Tongue (tissue), 2 donors: ENCODE measurements around the gene NME3. TPM values are rescaled to one million over a fixed set of nuclear protein-coding genes. Genes with fewer than 3 reads are reported as not detected.
A peak's percentile ranks its signal among the peaks of the same experiment; 100 is the strongest.
"Not testable (repeated sequence)": the region's sequence is repeated elsewhere in the genome, so short reads cannot be mapped to it uniquely, and the experiment has no call there.

Source experiments
- DNase-seq: peaks from one replicate; pipeline ENCODE4 v3.0.0-alpha.2; 2015
- total RNA-seq: library from RNA; depleted of rRNA; stranded (reverse); fragments of >200 nt; gene quantifications from one replicate; pipeline ENCODE4 v1.2.3, GENCODE V29; 2014

NME3 gene
- total RNA-seq, 1 donor from 2014 or later, result 29.6 TPM

- DNase-seq, result no peak
Measured at GRCh38 chr16:1747934-1748333, 23.4 kb downstream of the NME3 start.

- no peak for DNase-seq
Measured at GRCh38 chr16:1746693-1747195, 24.6 kb downstream of the NME3 start.

- DNase-seq, result peak; percentile 53
Measured at GRCh38 chr16:1745900-1746692, 25.2 kb downstream of the NME3 start.

GRCh38 chr16:1745181-1745899, 26.0 kb downstream of the NME3 start:
- no peak for DNase-seq

GRCh38 chr16:1744338-1744840, 27.0 kb downstream of the NME3 start:
- DNase-seq, result no peak

- DNase-seq, result no peak
Measured at GRCh38 chr16:1743376-1744337, 27.7 kb downstream of the NME3 start.

GRCh38 chr16:1741553-1742165, 29.7 kb downstream of the NME3 start:
- DNase-seq, result no peak

- DNase-seq, result no peak
Measured at GRCh38 chr16:1740781-1741490, 30.4 kb downstream of the NME3 start.

- DNase-seq, result no peak
Measured at GRCh38 chr16:1740234-1740633, 31.1 kb downstream of the NME3 start.

GRCh38 chr16:1734816-1735215, 36.5 kb downstream of the NME3 start:
- no peak for DNase-seq

- DNase-seq, result no peak
Measured at GRCh38 chr16:1734123-1734522, 37.2 kb downstream of the NME3 start.

GRCh38 chr16:1732551-1732987, 38.8 kb downstream of the NME3 start:
- DNase-seq, result not testable (repeated sequence)

- no peak for DNase-seq
Measured at GRCh38 chr16:1732071-1732470, 39.3 kb downstream of the NME3 start.

GRCh38 chr16:1731603-1732002, 39.7 kb downstream of the NME3 start:
- no peak for DNase-seq

- DNase-seq, result no peak
Measured at GRCh38 chr16:1731073-1731472, 40.3 kb downstream of the NME3 start.

GRCh38 chr16:1729445-1729844, 41.9 kb downstream of the NME3 start:
- DNase-seq, result no peak

GRCh38 chr16:1729026-1729425, 42.3 kb downstream of the NME3 start:
- no peak for DNase-seq

GRCh38 chr16:1727651-1728624, 43.4 kb downstream of the NME3 start:
- no peak for DNase-seq

- no peak for DNase-seq
Measured at GRCh38 chr16:1726661-1727502, 44.5 kb downstream of the NME3 start.
